ENCODE results near the gene PLXDC2. TPM values are rescaled to one million over a fixed set of nuclear protein-coding genes. Genes with fewer than 3 reads are reported as not detected.

PLXDC2 gene
- polyA plus RNA-seq, 1 of the 3 experiments (the other 2 are of a cell fraction), result 2.5 TPM

DNA sequence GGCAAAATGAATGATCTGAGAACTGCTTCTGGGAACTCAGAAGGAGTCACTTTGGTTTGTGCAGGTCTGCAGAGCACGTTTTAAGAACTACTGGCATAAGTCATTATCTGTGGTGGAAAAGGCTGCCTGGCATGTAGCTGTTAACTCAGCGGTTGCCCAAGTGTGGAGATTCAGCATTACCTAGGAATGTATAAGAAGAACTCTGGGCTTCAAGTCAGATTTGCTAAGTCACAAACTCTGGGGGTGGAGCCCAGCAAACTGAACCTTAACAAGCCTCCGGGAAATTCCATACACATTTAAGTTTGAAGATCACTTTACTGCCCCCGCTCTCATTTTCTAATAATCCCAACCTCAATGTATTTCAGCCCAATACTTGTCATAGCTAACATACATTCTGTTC lies 31.1 kb downstream of the PLXDC2 start:
- Histone ChIP-seq H3K27me3 (ENCODE audit: insufficient read depth) (no peaks in the 10 kb centered on the region), H3K27ac (ENCODE audit: low read depth in 2 of 2, low read length in 1 of 2) (no peak overlapping the region), H2AFZ (ENCODE audit: low read depth) (no peak overlapping the region), H3K9me2 (no peaks in the 10 kb centered on the region), H3K9me3 (no peaks in the 10 kb centered on the region), H3K4me2 (no peak overlapping the region), H3K79me2 (ENCODE audit: insufficient read depth) (no peaks in the 10 kb centered on the region), H3K9ac (no peak overlapping the region), H3K4me1 (ENCODE audit: control insufficient read depth in 1 of 2, insufficient read depth in 2 of 2, low read depth in 1 of 2, low read length in 1 of 2) (peaks cover 0 to 3% of the 10 kb centered on the region in 2 experiments; a peak in 2 of 4 replicates), H4K20me1 (ENCODE audit: insufficient read depth) (no peaks in the 10 kb centered on the region), H3K4me3 (ENCODE audit: low read depth in 2 of 2, low read length in 1 of 2) (no peak overlapping the region), H3K36me3 (replicated peaks in 1 of 2; ENCODE audit: control insufficient read depth in 1 of 2, insufficient read depth in 2 of 2, low read length in 1 of 2) (no peaks in the 10 kb centered on the region), H3F3A (replicated peaks; ENCODE audit: insufficient read depth) (no peaks in the 10 kb centered on the region)
- WGBS (ENCODE audit: low lambda C conversion rate), result 42% methylated on average over 4 of the region's 4 CpGs
- DNase-seq, result no peak
- TF ChIP-seq TCF12 (IDR thresholded peaks at IDR 0.05), result no peak
- no peak for TF ChIP-seq FOXJ3 (CRISPR knock-in tag; IDR thresholded peaks at IDR 0.05)
- no peak for TF ChIP-seq RFX5 (IDR thresholded peaks at IDR 0.05; ENCODE audit: low read length)
- POLR2A ChIA-PET, result no interaction called here
- CTCF ChIA-PET, result no interaction called here

GRCh38 chr10:19848226-19848985 lies 32.2 kb downstream of the PLXDC2 start:
- Histone ChIP-seq H3K9me2 (no peaks in the 10 kb centered on the region), H4K20me1 (ENCODE audit: insufficient read depth) (no peaks in the 10 kb centered on the region), H3K9ac (no peak overlapping the region), H3K4me3 (ENCODE audit: low read depth in 2 of 2, low read length in 1 of 2) (no peak overlapping the region), H3K79me2 (ENCODE audit: insufficient read depth) (no peaks in the 10 kb centered on the region), H3K4me1 (ENCODE audit: control insufficient read depth in 1 of 2, insufficient read depth in 2 of 2, low read depth in 1 of 2, low read length in 1 of 2) (peaks cover 0 to 6% of the 10 kb centered on the region in 2 experiments; a peak in 1 of 4 replicates), H3K27me3 (ENCODE audit: insufficient read depth) (no peaks in the 10 kb centered on the region), H3K36me3 (replicated peaks in 1 of 2; ENCODE audit: control insufficient read depth in 1 of 2, insufficient read depth in 2 of 2, low read length in 1 of 2) (no peaks in the 10 kb centered on the region), H3F3A (replicated peaks; ENCODE audit: insufficient read depth) (no peaks in the 10 kb centered on the region), H3K4me2 (no peak overlapping the region), H2AFZ (ENCODE audit: low read depth) (no peak overlapping the region), H3K27ac (ENCODE audit: low read depth in 2 of 2, low read length in 1 of 2) (no peak overlapping the region), H3K9me3 (no peaks in the 10 kb centered on the region)
- 56% methylated on average over 7 of the region's 7 CpGs for WGBS (ENCODE audit: low lambda C conversion rate)
- no peak for TF ChIP-seq MAX (IDR thresholded peaks at IDR 0.05; ENCODE audit: low read depth)
- TF ChIP-seq, protein P1, sequence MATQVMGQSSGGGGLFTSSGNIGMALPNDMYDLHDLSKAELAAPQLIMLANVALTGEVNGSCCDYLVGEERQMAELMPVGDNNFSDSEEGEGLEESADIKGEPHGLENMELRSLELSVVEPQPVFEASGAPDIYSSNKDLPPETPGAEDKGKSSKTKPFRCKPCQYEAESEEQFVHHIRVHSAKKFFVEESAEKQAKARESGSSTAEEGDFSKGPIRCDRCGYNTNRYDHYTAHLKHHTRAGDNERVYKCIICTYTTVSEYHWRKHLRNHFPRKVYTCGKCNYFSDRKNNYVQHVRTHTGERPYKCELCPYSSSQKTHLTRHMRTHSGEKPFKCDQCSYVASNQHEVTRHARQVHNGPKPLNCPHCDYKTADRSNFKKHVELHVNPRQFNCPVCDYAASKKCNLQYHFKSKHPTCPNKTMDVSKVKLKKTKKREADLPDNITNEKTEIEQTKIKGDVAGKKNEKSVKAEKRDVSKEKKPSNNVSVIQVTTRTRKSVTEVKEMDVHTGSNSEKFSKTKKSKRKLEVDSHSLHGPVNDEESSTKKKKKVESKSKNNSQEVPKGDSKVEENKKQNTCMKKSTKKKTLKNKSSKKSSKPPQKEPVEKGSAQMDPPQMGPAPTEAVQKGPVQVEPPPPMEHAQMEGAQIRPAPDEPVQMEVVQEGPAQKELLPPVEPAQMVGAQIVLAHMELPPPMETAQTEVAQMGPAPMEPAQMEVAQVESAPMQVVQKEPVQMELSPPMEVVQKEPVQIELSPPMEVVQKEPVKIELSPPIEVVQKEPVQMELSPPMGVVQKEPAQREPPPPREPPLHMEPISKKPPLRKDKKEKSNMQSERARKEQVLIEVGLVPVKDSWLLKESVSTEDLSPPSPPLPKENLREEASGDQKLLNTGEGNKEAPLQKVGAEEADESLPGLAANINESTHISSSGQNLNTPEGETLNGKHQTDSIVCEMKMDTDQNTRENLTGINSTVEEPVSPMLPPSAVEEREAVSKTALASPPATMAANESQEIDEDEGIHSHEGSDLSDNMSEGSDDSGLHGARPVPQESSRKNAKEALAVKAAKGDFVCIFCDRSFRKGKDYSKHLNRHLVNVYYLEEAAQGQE (IDR thresholded peaks at IDR 0.05; ENCODE audit: low read depth, low read length), result no peak
- no peak for TF ChIP-seq RAD21 (IDR thresholded peaks at IDR 0.05; ENCODE audit: low read length)
- no peak for TF ChIP-seq YY1 (IDR thresholded peaks at IDR 0.05; ENCODE audit: low read depth)
- TF ChIP-seq ELF1 (IDR thresholded peaks at IDR 0.05), result no peak
- no peak for TF ChIP-seq FOXJ3 (CRISPR knock-in tag; IDR thresholded peaks at IDR 0.05)
- no peak for TF ChIP-seq GABPA (IDR thresholded peaks at IDR 0.05; ENCODE audit: low read depth)
- no peak for TF ChIP-seq TEAD4 (IDR thresholded peaks at IDR 0.05; ENCODE audit: borderline replicate concordance, insufficient read depth)
- no peak for TF ChIP-seq EZH2phosphoT487 (IDR thresholded peaks at IDR 0.05; ENCODE audit: borderline replicate concordance, low read depth)
- no peak for TF ChIP-seq NFIC (IDR thresholded peaks at IDR 0.05; ENCODE audit: borderline replicate concordance)
- TF ChIP-seq USF1 (IDR thresholded peaks at IDR 0.05; ENCODE audit: borderline replicate concordance, low read depth), result no peak
- TF ChIP-seq, protein P2, sequence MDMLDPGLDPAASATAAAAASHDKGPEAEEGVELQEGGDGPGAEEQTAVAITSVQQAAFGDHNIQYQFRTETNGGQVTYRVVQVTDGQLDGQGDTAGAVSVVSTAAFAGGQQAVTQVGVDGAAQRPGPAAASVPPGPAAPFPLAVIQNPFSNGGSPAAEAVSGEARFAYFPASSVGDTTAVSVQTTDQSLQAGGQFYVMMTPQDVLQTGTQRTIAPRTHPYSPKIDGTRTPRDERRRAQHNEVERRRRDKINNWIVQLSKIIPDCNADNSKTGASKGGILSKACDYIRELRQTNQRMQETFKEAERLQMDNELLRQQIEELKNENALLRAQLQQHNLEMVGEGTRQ (IDR thresholded peaks at IDR 0.05; ENCODE audit: borderline replicate concordance, low read depth, low read length), result no peak
- TF ChIP-seq, protein P3, sequence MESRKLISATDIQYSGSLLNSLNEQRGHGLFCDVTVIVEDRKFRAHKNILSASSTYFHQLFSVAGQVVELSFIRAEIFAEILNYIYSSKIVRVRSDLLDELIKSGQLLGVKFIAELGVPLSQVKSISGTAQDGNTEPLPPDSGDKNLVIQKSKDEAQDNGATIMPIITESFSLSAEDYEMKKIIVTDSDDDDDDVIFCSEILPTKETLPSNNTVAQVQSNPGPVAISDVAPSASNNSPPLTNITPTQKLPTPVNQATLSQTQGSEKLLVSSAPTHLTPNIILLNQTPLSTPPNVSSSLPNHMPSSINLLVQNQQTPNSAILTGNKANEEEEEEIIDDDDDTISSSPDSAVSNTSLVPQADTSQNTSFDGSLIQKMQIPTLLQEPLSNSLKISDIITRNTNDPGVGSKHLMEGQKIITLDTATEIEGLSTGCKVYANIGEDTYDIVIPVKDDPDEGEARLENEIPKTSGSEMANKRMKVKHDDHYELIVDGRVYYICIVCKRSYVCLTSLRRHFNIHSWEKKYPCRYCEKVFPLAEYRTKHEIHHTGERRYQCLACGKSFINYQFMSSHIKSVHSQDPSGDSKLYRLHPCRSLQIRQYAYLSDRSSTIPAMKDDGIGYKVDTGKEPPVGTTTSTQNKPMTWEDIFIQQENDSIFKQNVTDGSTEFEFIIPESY (IDR thresholded peaks at IDR 0.05; ENCODE audit: borderline replicate concordance, low read depth), result no peak
- no peak for TF ChIP-seq RFX5 (IDR thresholded peaks at IDR 0.05; ENCODE audit: low read length)
- no peak for TF ChIP-seq FOSL2 (IDR thresholded peaks at IDR 0.05; ENCODE audit: borderline replicate concordance, low read depth)
- TF ChIP-seq JUND (IDR thresholded peaks at IDR 0.05), result no peak
- TF ChIP-seq CTCF (IDR thresholded peaks at IDR 0.05), result no peak
- ChIA-PET POLR2A (no interaction called here), CTCF (no interaction called here)
- no peak for DNase-seq

All from SK-N-SH (cell line).